Activated T-helper 2 cell treated with anti-CD3 and anti-CD28 coated beads, Interferon-gamma antibody, Interleukin-2, Interleukin-4, amounts not matched to agents 10 μg/mL and 5 μg/mL and 100 μg/mL, durations not matched to agents 14 hours and 24 hours and 36 hours (primary cell): ENCODE measurements around the gene BNC1. TPM values are rescaled to one million over a fixed set of nuclear protein-coding genes. Genes with fewer than 3 reads are reported as not detected.

Experiments used
- DNase-seq: peaks from one replicate; pipeline ENCODE4 v3.0.0; 2021; ENCODE audit warnings: low spot score
- H3K27ac Mint-ChIP-seq: one replicate; pipeline ENCODE4 v1.8.0; 2021; ENCODE audit warnings: mixed read lengths
- H3K27me3 Mint-ChIP-seq: one replicate; pipeline ENCODE4 v1.8.0; 2021; ENCODE audit warnings: low read depth, mixed read lengths
- H3K36me3 Mint-ChIP-seq: one replicate; pipeline ENCODE4 v1.8.0; 2021; ENCODE audit warnings: low read depth, mixed read lengths
- H3K4me1 Mint-ChIP-seq: one replicate; pipeline ENCODE4 v1.8.0; 2021; ENCODE audit warnings: low read depth, mixed read lengths
- H3K4me3 Mint-ChIP-seq: one replicate; pipeline ENCODE4 v1.8.0; 2021; ENCODE audit warnings: low read depth, mild to moderate bottlenecking, moderate library complexity, mixed read lengths
- H3K9me3 Mint-ChIP-seq: one replicate; pipeline ENCODE4 v1.8.0; 2021; ENCODE audit warnings: mixed read lengths
- intact Hi-C: fragments of 100-400 bp; cut with micrococcal nuclease; formaldehyde crosslinking; loops from one replicate; pipeline ENCODE4 v1.15.1; 2023
- total RNA-seq: library from RNA; stranded (reverse); gene quantifications from 2 replicates; pipeline ENCODE4 v1.2.3, GENCODE V29; 2022

Gene BNC1
- total RNA-seq, 1 donor from 2014 or later: not detected

DNA sequence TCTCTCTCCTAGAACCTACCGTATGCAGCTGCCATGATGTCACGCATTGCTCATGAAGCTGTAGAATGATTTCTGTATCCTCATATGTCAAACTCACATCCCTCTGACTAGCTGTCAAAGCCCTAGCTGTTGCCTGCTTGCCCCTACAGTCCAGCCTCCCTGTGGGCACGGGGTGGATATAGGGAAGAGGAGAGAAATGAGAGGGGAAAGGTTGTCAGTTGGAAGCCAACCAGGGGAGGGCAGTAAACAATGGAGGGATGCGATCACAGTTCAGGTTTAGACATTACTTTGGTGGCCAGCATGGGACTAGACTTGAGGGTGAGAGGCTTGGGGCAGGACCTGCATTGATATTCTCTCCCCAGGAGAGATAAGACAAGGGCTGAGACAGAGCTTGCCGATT, 75.1 kb downstream of the BNC1 start:
- Mint-ChIP-seq H3K27ac (no peak overlapping the region), H3K27me3 (peaks cover 29% of the 10 kb centered on the region), H3K4me3 (no peak overlapping the region), H3K36me3 (peaks cover 4% of the 10 kb centered on the region), H3K4me1 (peaks cover 6% of the 10 kb centered on the region), H3K9me3 (no peaks in the 10 kb centered on the region)
- no peak for DNase-seq
- intact Hi-C loops: loop anchor here (2.0 to 5.0 kb wide), 2 partner anchors 142 to 199 kb away; partner anchors contain the start of genes BTBD1 and C15orf40

- Mint-ChIP-seq H3K27ac (peak overlapping the region; percentile 20), H3K27me3 (peaks cover 31% of the 10 kb centered on the region)
- intact Hi-C loops: loop anchor here (1.0 to 5.0 kb wide), 3 partner anchors 9 to 198 kb away; partner anchors contain the start of genes BTBD1 and C15orf40
Observed at GRCh38 chr15:83208367-83208661, 76.2 kb downstream of the BNC1 start.

GRCh38 chr15:83207660-83208366, 76.7 kb downstream of the BNC1 start, which contains the start of gene HDGFL3:
TSS of gene HDGFL3 (minus strand) at chr15:83207823. CDS start at chr15:83207414, 409 bp downstream.
- peaks cover 36% of the 10 kb centered on the region for H3K27me3 Mint-ChIP-seq
- H3K4me1 Mint-ChIP-seq: peaks cover 6% of the 10 kb centered on the region
- peaks cover 4% of the 10 kb centered on the region for H3K36me3 Mint-ChIP-seq
- peak; percentile 13 for DNase-seq
- H3K4me3 Mint-ChIP-seq: peak within 1 kb of the TSS; percentile 87
- H3K9me3 Mint-ChIP-seq: no peaks in the 10 kb centered on the region
- intact Hi-C loops: loop anchor here (1.0 to 5.0 kb wide), 3 partner anchors 9 to 197 kb away; partner anchors contain the start of genes BTBD1 and C15orf40
- H3K27ac Mint-ChIP-seq: peak within 1 kb of the TSS; percentile 20

More at GRCh38 chr15:83208367-83208661, 76.2 kb downstream of the BNC1 start:
- Mint-ChIP-seq H3K4me3 (no peak overlapping the region), H3K36me3 (peaks cover 4% of the 10 kb centered on the region), H3K4me1 (peaks cover 6% of the 10 kb centered on the region), H3K9me3 (no peaks in the 10 kb centered on the region)
- DNase-seq: no peak

GRCh38 chr15:83207009-83207659, 77.3 kb downstream of the BNC1 start:
- Mint-ChIP-seq H3K36me3 (peaks cover 4% of the 10 kb centered on the region), H3K27me3 (peaks cover 36% of the 10 kb centered on the region), H3K4me3 (no peak overlapping the region), H3K4me1 (peaks cover 6% of the 10 kb centered on the region), H3K9me3 (no peaks in the 10 kb centered on the region), H3K27ac (no peak overlapping the region)
- DNase-seq: no peak
- intact Hi-C loops: loop anchor here (5.0 kb wide), 1 partner anchor 140 kb away; the partner anchor contains the start of gene BTBD1

GRCh38 chr15:83206526-83207008, 77.9 kb downstream of the BNC1 start:
- H3K27ac Mint-ChIP-seq: peak overlapping the region; percentile 81
- intact Hi-C loops: loop anchor here (5.0 kb wide), 1 partner anchor 139 kb away; the partner anchor contains the start of gene BTBD1
- H3K4me3 Mint-ChIP-seq: peak overlapping the region; percentile 87
- peaks cover 6% of the 10 kb centered on the region for H3K4me1 Mint-ChIP-seq
- H3K27me3 Mint-ChIP-seq: peaks cover 39% of the 10 kb centered on the region
- DNase-seq: no peak
- H3K9me3 Mint-ChIP-seq: no peaks in the 10 kb centered on the region
- H3K36me3 Mint-ChIP-seq: peaks cover 4% of the 10 kb centered on the region

Other genes with a start within 250 kb of the BNC1 start
- gene BTBD1, start 217.4 kb downstream of the BNC1 start, total RNA-seq: 56.8 and 59.5 TPM in 2 replicates
- gene TM6SF1, start 177.0 kb downstream of the BNC1 start, total RNA-seq: 1.7 and 3.3 TPM in 2 replicates
- 19.1 TPM in 2 replicates for gene HDGFL3, start 76.8 kb downstream of the BNC1 start, total RNA-seq
- 0.14 TPM in 1 of 2 replicates, not detected in the other for gene SH3GL3, start 162.7 kb upstream of the BNC1 start, total RNA-seq